Measurements from ENCODE around the gene SCN1B.

The SCN1B gene

DNA sequence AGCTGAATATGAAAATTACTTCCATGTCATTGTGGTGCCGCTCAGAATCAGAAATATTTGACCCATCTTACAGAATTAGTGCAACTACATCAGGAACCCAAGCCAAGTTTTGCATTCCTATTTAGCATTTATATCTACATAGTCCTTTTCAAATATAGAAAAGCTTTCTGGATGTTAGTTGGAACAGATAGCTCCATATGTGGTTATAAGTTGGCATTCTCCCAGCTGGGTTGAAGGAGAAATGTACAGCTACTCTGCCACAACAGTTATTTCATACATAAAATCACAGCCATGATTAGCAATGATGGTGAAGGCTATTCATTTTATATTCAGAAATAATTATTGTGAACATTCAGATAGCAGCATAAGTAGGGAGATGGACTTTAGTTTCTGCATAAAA, 39.4 kb downstream of the SCN1B start:
- H3K9me3 ChIP-seq (ENCODE audit: control insufficient read depth, insufficient read depth, low read depth, low read length), result peaks cover 7% of the 10 kb centered on the region
- CTCF ChIA-PET, result interaction anchor here (0.6 to 4.0 kb wide), 17 partner anchors 11 to 718 kb away, joined by 3 to 31 read pairs (median 6); no protein-coding TSS in a partner anchor
- H3K27ac ChIP-seq (ENCODE audit: extremely low read depth, low read depth, low read length), result no peak overlapping the region
- no peak overlapping the region for H3K4me3 ChIP-seq (ENCODE audit: low read depth, low read length)
- H3K36me3 ChIP-seq (ENCODE audit: control insufficient read depth in 2 of 2, insufficient read depth in 1 of 2, low read length in 2 of 2), result no peaks in the 10 kb centered on the region
- POLR2A ChIA-PET, result no interaction called here
- H3K4me1 ChIP-seq (ENCODE audit: control insufficient read depth, insufficient read depth, low read length), result peaks cover 10% of the 10 kb centered on the region
- TF ChIP-seq GLIS2 (tag by site-specific recombination; IDR thresholded peaks at IDR 0.05) (no peak), PBX3 (CRISPR knock-in tag; IDR thresholded peaks at IDR 0.05) (no peak), ZNF157 (tag by site-specific recombination; IDR thresholded peaks at IDR 0.05) (no peak)
- TF ChIP-seq, protein P1, sequence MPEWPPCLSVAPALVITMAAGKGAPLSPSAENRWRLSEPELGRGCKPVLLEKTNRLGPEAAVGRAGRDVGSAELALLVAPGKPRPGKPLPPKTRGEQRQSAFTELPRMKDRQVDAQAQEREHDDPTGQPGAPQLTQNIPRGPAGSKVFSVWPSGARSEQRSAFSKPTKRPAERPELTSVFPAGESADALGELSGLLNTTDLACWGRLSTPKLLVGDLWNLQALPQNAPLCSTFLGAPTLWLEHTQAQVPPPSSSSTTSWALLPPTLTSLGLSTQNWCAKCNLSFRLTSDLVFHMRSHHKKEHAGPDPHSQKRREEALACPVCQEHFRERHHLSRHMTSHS (tag by site-specific recombination; IDR thresholded peaks at IDR 0.05), result no peak
- TF ChIP-seq, protein P2, sequence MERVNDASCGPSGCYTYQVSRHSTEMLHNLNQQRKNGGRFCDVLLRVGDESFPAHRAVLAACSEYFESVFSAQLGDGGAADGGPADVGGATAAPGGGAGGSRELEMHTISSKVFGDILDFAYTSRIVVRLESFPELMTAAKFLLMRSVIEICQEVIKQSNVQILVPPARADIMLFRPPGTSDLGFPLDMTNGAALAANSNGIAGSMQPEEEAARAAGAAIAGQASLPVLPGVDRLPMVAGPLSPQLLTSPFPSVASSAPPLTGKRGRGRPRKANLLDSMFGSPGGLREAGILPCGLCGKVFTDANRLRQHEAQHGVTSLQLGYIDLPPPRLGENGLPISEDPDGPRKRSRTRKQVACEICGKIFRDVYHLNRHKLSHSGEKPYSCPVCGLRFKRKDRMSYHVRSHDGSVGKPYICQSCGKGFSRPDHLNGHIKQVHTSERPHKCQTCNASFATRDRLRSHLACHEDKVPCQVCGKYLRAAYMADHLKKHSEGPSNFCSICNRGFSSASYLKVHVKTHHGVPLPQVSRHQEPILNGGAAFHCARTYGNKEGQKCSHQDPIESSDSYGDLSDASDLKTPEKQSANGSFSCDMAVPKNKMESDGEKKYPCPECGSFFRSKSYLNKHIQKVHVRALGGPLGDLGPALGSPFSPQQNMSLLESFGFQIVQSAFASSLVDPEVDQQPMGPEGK (tag by site-specific recombination; IDR thresholded peaks at IDR 0.05), result no peak

DNA sequence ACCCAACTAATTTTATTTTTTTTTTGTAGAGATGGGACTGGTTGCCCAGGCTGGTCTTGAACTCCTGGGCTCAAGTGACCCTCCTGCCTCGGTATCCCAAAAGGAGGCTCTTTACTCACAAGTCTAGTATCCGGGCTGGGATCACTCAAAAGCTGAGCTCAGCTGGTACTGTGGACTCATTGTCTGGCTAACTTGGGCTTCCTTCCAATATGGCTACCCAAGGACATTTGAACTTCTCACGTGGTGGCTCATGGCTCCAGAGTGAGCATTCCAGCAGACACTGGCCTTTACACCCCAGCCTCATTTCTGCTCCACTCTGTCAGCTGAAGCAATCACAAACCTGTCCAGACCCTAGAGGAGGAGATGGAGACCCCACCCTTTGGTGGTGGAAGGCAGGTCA, 40.2 kb downstream of the SCN1B start:
- POLR2A ChIA-PET, result no interaction called here

More for the DNA sequence above, 40.2 kb downstream of the SCN1B start:
- CTCF ChIA-PET, result interaction anchor here (0.6 to 4.0 kb wide), 15 partner anchors 10 to 241 kb away, joined by 3 to 31 read pairs (median 7); no protein-coding TSS in a partner anchor
- Histone ChIP-seq H3K9me3 (ENCODE audit: control insufficient read depth, insufficient read depth, low read depth, low read length) (peaks cover 7% of the 10 kb centered on the region), H3K4me3 (ENCODE audit: low read depth, low read length) (no peak overlapping the region), H3K36me3 (ENCODE audit: control insufficient read depth in 2 of 2, insufficient read depth in 1 of 2, low read length in 2 of 2) (no peaks in the 10 kb centered on the region), H3K4me1 (ENCODE audit: control insufficient read depth, insufficient read depth, low read length) (peaks cover 10% of the 10 kb centered on the region), H3K27ac (ENCODE audit: extremely low read depth, low read depth, low read length) (no peak overlapping the region)
- TF ChIP-seq ZNF544 (tag by site-specific recombination; IDR thresholded peaks at IDR 0.05) (0 out of 2 replicates have a peak, but pooled peaks have one; percentile 13), ZNF335 (tag by site-specific recombination; conservative IDR thresholded peaks at IDR 0.05) (no peak), ZNF280D (tag by site-specific recombination; IDR thresholded peaks at IDR 0.05) (0 out of 2 replicates have a peak, but pooled peaks have one; percentile 86), ZNF184 (tag by site-specific recombination; IDR thresholded peaks at IDR 0.05) (no peak), SCRT2 (tag by site-specific recombination; IDR thresholded peaks at IDR 0.05) (no peak), YY1 (tag by site-specific recombination; IDR thresholded peaks at IDR 0.05) (peak; percentile 74), ZNF112 (tag by site-specific recombination; IDR thresholded peaks at IDR 0.05) (no peak), ZNF558 (tag by site-specific recombination; IDR thresholded peaks at IDR 0.05) (no peak), ZNF19 (tag by site-specific recombination; IDR thresholded peaks at IDR 0.05; ENCODE audit: low read depth) (no peak), ZNF660 (tag by site-specific recombination; IDR thresholded peaks at IDR 0.05) (no peak), KLF10 (tag by site-specific recombination; IDR thresholded peaks at IDR 0.05) (no peak), ZNF138 (tag by site-specific recombination; IDR thresholded peaks at IDR 0.05; ENCODE audit: borderline replicate concordance) (no peak), ZNF157 (tag by site-specific recombination; IDR thresholded peaks at IDR 0.05) (no peak), ZNF26 (tag by site-specific recombination; IDR thresholded peaks at IDR 0.05) (no peak), KLF8 (tag by site-specific recombination; IDR thresholded peaks at IDR 0.05) (no peak), ZNF132 (tag by site-specific recombination; IDR thresholded peaks at IDR 0.05; ENCODE audit: borderline replicate concordance) (no peak), ZNF391 (tag by site-specific recombination; IDR thresholded peaks at IDR 0.05; ENCODE audit: borderline replicate concordance, low read depth) (no peak)
- TF ChIP-seq, protein P1 (tag by site-specific recombination; IDR thresholded peaks at IDR 0.05), result no peak
- TF ChIP-seq, protein P3, sequence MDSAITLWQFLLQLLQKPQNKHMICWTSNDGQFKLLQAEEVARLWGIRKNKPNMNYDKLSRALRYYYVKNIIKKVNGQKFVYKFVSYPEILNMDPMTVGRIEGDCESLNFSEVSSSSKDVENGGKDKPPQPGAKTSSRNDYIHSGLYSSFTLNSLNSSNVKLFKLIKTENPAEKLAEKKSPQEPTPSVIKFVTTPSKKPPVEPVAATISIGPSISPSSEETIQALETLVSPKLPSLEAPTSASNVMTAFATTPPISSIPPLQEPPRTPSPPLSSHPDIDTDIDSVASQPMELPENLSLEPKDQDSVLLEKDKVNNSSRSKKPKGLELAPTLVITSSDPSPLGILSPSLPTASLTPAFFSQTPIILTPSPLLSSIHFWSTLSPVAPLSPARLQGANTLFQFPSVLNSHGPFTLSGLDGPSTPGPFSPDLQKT (IDR thresholded peaks at IDR 0.05; ENCODE audit: borderline replicate concordance, low read depth, low read length), result no peak

Measured in HEK293 (cell line).